ENCODE measurements around the gene IL31RA.

DNA sequence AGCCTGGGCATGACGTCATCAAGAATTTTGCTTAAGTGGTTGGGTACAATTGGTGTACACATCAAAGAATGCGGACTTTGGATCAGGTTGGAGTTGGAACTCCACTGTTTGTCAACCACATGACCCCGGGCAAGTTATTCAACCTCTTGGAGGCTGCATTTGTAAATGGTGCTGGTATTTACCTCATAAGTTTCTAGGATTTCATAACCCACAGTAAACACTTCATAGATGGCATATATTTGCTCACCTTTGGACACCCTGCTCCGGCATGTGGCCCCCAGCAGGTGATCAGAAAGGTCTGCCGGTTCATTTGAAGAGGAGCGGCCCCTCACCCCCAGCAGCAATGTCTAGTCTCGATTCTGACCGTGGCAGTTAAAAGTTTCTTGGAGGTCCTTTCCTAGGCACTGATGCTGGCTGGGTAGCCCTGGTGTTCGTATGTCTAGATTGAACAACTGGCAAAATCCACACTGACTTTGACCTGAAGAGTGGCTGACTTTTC lies 83.0 kb downstream of the IL31RA start:
- TF ChIP-seq, protein P1, sequence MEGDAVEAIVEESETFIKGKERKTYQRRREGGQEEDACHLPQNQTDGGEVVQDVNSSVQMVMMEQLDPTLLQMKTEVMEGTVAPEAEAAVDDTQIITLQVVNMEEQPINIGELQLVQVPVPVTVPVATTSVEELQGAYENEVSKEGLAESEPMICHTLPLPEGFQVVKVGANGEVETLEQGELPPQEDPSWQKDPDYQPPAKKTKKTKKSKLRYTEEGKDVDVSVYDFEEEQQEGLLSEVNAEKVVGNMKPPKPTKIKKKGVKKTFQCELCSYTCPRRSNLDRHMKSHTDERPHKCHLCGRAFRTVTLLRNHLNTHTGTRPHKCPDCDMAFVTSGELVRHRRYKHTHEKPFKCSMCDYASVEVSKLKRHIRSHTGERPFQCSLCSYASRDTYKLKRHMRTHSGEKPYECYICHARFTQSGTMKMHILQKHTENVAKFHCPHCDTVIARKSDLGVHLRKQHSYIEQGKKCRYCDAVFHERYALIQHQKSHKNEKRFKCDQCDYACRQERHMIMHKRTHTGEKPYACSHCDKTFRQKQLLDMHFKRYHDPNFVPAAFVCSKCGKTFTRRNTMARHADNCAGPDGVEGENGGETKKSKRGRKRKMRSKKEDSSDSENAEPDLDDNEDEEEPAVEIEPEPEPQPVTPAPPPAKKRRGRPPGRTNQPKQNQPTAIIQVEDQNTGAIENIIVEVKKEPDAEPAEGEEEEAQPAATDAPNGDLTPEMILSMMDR (IDR thresholded peaks at IDR 0.05): no peak
- TF ChIP-seq POLR2A (IDR thresholded peaks at IDR 0.05): no peak

Data from uterus (tissue), 2 donors.